Activated CD4-positive, alpha-beta T cell treated with anti-CD3 and anti-CD28 coated beads, Interleukin-2, Interleukin-4, amounts not matched to agents 100 ng/mL and 50 ng/mL, durations not matched to agents 16 hours and 8 hours (primary cell): ENCODE data around the gene POLR2J.
"Not testable (repeated sequence)": the region's sequence is repeated elsewhere in the genome, so short reads cannot be mapped to it uniquely, and the experiment has no call there.

Source experiments
- DNase-seq: peaks from one replicate; pipeline ENCODE4 v3.0.0-alpha.2; 2020; ENCODE audit warnings: low spot score

The POLR2J gene

DNA sequence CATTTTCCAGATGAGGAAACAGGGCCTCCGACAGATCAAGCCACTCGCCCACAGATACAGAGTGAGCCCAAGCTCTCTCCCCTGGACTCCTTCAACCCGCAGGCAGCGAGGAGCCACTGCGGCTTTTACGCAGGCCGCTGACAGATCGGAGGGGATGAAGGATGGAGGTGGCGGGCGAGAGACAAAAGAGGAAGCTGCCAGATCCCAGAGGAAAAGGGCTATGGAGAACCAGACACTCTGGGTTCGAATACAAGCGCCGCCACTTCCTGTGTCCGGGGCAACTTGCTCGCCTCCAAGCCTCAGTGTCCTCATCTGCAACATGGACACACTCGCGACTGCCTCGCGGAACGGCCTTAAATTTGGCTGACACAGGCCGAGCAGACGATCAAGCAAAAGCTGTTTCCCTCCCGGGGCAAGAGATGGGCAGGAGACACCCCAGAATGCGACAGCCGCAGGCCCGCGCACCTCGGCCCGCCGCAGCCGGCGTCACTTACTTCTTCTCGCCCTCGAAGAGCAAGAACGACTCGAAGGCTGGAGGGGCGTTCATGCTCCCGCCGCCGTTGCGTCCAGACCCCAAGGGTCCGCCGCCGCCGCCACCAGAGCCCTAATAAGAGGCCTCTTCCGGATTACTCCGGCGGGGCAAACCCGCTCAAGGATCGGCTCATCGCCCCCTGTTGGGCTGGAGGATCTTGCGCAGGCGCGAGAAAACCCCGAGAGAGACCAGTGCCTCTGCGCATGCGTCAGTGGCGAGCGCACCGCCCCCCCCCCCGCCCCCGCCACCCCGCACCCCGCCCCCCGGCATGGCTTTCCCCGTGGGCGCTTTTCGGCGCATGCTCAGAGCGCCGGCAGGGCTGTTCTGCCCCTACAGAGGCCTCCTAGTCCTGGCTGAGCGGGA, at the start of gene POLR2J:
Gene POLR2J (minus strand): TSS at position 609 of the 895 bp plus-strand sequence. CDS start 62 bp downstream, at position 547.
- DNase-seq, result peak; percentile 94

DNA sequence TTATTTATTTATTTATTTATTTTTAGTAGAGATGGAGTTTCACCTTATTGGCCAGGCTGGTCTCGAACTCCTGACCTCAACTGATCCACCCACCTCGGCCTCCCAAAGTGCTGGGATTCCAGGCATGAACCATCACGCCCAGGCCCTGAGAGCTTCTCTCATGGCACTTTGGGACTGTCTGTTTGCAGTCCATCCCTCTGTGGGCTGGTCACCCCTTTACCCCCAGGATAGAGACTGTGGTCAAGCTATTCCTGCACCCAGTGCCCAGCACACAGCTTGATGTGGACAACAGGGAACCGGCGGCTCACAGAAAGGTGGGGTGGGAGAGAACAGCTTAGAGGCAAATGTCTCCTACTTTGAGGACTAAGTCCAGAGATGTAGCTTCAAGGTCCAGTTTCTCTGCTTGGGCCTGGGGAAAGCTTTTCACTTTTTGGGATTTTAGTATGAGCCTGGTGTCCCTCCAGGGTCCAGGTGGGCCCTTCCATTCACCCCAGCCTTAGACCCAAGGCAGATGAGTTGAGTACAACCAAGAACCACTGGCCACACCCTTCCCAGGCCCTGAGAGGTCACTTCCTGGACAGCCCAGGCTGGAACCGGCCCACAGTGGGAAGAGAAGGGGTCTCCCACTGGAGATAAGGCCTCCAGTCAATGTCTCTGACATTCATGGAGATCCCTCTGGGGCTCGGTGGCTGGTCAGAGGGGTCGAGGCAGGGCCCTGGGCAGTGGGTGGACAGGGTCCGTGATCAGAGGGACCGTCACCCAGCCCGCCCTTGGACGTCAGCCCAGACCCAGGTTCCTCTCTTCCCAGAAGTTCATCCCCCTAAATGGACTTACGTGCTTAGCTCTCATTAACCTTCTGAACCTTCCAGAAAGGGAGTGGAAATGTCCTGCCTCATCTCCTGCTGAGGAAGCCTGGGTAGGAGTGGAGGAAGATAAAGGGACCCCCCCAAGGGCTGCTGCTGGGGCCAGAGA, 49.4 kb upstream of the POLR2J start:
- DNase-seq, result not testable (repeated sequence)

- not testable (repeated sequence) for DNase-seq
Observed at GRCh38 chr7:102527182-102527581, 48.5 kb upstream of the POLR2J start.

DNA sequence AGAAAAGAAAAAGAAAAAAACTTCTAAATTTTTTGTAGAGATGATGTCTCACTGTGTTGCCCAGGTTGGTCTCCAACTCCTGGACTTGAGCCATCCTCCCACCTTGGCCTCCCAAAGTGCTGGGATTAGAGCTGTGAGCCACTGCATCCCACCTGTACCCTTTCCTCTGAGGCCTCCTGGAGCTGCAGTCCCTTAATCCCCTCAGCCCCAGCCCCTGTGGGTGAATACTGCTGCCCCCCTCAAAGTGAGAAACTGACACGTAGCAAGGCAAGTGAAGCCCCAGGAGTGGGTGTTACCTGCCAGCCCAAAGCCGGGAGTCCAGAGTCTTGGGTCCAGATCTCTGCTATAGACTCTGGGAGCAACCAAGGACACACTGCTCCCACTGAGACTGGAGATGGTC, 46.1 kb upstream of the POLR2J start:
- DNase-seq, result not testable (repeated sequence)

- DNase-seq, result not testable (repeated sequence)
Observed at GRCh38 chr7:102520797-102521196, 42.1 kb upstream of the POLR2J start.

DNA sequence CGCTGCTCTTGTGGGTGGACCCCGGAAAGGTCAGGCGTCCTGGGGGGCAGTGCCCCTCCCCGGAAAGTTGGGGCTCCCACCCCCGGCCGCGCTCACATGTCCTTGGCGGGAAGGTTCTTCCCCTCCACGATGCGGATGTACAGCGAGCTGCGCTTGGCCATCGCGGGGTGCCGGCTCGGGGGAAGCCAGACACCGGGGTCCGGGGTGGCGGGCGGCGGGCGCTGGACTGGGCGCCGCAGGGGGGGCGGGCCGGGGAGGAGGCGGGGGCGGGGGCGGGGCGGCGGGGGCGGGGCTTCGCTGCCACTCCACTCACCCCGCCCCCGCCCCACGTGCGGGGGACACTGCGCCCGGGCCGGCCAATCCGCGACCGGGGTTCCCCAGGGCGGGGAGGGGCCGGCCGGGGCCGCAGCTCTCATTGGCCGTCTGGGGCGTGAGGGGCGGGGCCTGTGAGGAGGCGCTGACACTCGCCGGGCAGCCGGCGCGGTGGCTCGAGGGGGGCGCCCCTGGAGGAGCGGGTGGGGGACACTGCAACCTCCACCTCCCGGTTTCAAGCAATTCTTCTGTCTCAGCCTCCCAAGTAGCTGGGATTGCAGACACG, 38.9 kb upstream of the POLR2J start, which contains the start of gene RASA4B:
Gene RASA4B (minus strand): TSS at position 228 of the 598 bp plus-strand sequence. CDS start 67 bp downstream, at position 161.
- DNase-seq, result not testable (repeated sequence)

- DNase-seq, result not testable (repeated sequence)
Observed at GRCh38 chr7:102516951-102517350, 38.2 kb upstream of the POLR2J start.

- not testable (repeated sequence) for DNase-seq
Observed at GRCh38 chr7:102515889-102516288, 37.2 kb upstream of the POLR2J start.

DNA sequence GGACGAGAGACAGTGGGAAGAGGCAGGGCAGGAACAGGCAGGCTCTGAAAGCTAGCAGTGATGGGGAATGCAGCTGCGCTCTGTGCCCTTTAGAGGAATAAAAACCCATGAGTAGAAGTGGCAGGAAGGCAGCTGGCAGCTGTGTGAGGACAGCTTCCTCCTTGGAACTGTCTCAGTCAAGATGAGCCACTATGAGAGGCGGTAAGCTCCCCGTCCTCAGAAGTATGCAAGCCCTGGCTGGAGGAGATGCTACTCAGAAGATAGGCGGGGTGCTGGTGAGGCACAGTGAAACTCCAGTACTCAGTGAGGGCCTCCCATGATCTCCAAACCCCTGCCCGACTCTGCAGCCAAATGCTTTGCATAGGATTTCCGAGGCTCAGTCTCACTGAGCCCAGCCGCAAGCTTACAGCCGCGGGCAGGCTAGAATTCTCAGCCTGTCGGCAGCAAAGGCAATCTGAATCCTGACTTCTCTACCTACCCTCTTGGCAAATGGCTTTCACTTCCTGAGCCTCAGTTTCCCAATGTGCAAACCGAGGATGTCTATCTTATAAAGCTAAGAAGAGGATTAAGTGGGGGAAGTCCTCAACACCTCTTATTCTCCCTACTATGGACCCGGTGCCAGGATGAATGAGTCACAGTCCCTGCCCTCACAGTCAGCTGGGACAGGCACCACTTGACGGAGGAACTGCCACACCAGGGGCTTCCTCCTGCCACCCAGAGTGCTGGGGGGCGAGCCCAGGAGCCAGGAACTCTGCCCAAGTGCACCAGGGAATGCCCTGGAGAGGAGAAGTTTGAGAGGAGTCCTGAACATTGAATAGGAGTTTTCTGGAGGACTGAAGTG, 36.4 kb upstream of the POLR2J start:
- DNase-seq, result not testable (repeated sequence)

- DNase-seq, result not testable (repeated sequence)
Observed at GRCh38 chr7:102512642-102513221, 34.0 kb upstream of the POLR2J start.

DNA sequence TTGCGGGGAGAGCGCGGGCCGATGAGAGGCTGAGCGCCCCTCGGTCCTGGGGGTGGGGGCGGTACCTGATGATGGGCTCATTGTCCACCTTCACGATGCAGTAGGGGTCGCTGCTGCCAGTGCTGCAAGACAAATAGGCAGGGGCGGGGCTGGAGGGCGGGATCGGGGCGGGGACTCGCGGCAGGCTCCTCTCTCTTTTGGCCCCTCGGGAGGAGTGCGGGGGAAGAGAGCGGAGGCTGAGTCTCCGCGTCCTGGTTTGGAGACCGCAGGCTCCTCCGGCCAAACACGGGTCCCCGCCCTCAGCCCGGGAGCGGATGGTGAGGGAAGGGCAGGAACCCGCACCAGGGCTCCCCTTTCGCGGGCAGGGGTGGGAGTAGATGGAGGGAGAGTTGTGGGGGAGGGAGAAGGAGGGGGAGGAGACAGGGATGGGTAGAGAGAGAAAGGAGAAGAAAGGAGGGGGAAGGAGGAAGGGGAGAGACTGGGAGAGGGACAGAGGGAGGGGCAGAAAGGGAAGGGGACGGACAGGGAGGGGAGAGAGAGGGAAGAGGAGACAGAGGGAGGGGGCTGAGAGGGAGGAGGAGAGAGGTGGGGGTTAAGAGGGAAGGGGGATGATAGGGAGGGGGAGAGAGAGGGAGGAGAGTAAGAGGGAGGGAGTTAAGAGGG, 33.3 kb upstream of the POLR2J start:
- not testable (repeated sequence) for DNase-seq

GRCh38 chr7:102510575-102510974, 31.9 kb upstream of the POLR2J start:
- not testable (repeated sequence) for DNase-seq

DNA sequence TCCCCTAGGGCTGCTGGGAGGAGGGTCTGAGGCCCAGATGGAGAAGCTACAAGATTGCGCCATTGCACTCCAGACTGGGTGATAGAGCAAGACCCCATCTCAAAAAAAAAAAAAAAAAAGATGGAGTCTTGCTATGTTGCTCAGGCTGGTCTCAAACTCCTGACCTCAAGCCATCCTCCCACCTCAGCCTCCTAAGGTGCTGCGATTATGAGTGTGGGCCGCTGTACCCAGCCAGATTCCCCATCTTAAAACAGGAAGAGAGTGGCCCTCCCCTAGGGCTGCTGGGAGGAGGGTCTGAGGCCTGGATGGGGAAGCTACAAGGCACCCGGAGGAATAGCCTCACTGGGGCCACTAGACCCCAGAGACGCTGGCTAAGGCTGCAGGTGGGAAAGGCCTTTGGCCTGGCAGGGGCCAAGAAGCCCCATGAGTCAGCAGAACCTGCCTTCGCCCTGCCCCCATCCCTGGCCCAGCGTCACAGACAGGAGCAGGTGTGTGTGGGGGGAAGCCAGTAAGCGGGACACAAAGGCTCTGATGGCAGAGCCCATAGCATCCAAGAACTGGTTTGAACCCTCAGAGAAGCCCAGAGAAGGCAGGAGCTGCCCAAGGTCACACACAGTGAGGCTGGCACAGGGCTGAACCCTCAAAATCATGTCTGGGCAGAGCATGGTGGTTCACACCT, 28.8 kb upstream of the POLR2J start:
- not testable (repeated sequence) for DNase-seq

- not testable (repeated sequence) for DNase-seq
Observed at GRCh38 chr7:102505298-102506185, 26.8 kb upstream of the POLR2J start.

GRCh38 chr7:102503141-102503540, 24.4 kb upstream of the POLR2J start:
- DNase-seq, result not testable (repeated sequence)

- DNase-seq, result not testable (repeated sequence)
Observed at GRCh38 chr7:102498321-102498720, 19.6 kb upstream of the POLR2J start.

GRCh38 chr7:102497308-102497707, 18.6 kb upstream of the POLR2J start:
- DNase-seq, result not testable (repeated sequence)

- DNase-seq, result not testable (repeated sequence)
Observed at GRCh38 chr7:102496861-102497260, 18.1 kb upstream of the POLR2J start.
